ENCODE data around the gene HORMAD1. TPM values are rescaled to one million over a fixed set of nuclear protein-coding genes. Genes with fewer than 3 reads are reported as not detected.

Gene HORMAD1
- total and polyA plus RNA-seq, 2 donors (not counting 1 experiment from before 2014, with no cell fraction given) = 0.94 to 2.1 TPM

- H3K79me2 ChIP-seq (ENCODE audit: control insufficient read depth, insufficient read depth, low read length) = peaks cover 21% of the 10 kb centered on the region
- ChIA-PET CTCF (interaction anchor here (0.9 to 1.1 kb wide), 2 partner anchors 9 to 328 kb away, joined by 3 to 4 read pairs; no protein-coding TSS in a partner anchor), POLR2A (interaction anchor here (0.8 kb wide), 1 partner anchor 20 kb away, joined by 5 read pairs; no protein-coding TSS in a partner anchor)
- peak; percentile 24 for ATAC-seq (ENCODE audit: low read depth)
- Mint-ChIP-seq H3K27ac (peak overlapping the region; percentile 47), H3K9me3 (ENCODE audit: insufficient read depth) (no peaks in the 10 kb centered on the region), H3K4me3 (peak overlapping the region; percentile 28), H3K27me3 (no peaks in the 10 kb centered on the region), H3K4me1 (peaks cover 17% of the 10 kb centered on the region)
- peak overlapping the region in 1 of 2 donors; percentile 50 for H3K27ac ChIP-seq (ENCODE audit: low read length in 2 of 2)
- no peaks in the 10 kb centered on the region for H4K20me1 ChIP-seq (ENCODE audit: control insufficient read depth, insufficient read depth, low read length, poor library complexity, severe bottlenecking)
- H3K9me3 ChIP-seq (ENCODE audit: control extremely low read depth in 1 of 3, control insufficient read depth in 2 of 3, insufficient read depth in 1 of 3, low read length in 2 of 3) = no peaks in the 10 kb centered on the region
- peak overlapping the region; percentile 56 for H3K4me2 ChIP-seq (replicated peaks; ENCODE audit: low read depth, low read length, poor library complexity, severe bottlenecking)
- 0% methylated on average over 1 of the region's 1 CpG for WGBS (ENCODE audit: insufficient coverage)
- no peak overlapping the region for H3K9ac ChIP-seq (ENCODE audit: low read length)
- peak; percentile 38 for DNase-seq
- peaks cover 10 to 11% of the 10 kb centered on the region in 2 donors for H3K4me1 ChIP-seq (ENCODE audit: control insufficient read depth in 2 of 2, insufficient read depth in 2 of 2, low read length in 2 of 2)
- H3K36me3 ChIP-seq (replicated peaks in 1 of 2; ENCODE audit: control extremely low read depth in 1 of 2, control insufficient read depth in 1 of 2, extremely low read depth in 1 of 2, insufficient read depth in 2 of 2, low read length in 1 of 2) = peaks cover 3 to 12% of the 10 kb centered on the region in 2 experiments
- TF ChIP-seq EZH2 (IDR thresholded peaks at IDR 0.05; ENCODE audit: borderline replicate concordance, insufficient read depth, low read depth, low read length, poor library complexity, severe bottlenecking) = no peak
- no peak for TF ChIP-seq CTCF (IDR thresholded peaks at IDR 0.05)
- H3K4me3 ChIP-seq (ENCODE audit: control extremely low read depth in 1 of 5, extremely low read depth in 1 of 5, insufficient read depth in 1 of 5, low read depth in 2 of 5, low read length in 4 of 5) = no peak overlapping the region
- no peaks in the 10 kb centered on the region for H3K27me3 ChIP-seq (replicated peaks in 1 of 4; ENCODE audit: control extremely low read depth in 1 of 4, control insufficient read depth in 3 of 4, insufficient read depth in 4 of 4, low read length in 3 of 4)
- intact Hi-C loops (cut with micrococcal nuclease) = no loop called here
- H2AFZ ChIP-seq (ENCODE audit: insufficient read depth, low read depth, low read length, poor library complexity, severe bottlenecking) = no peak overlapping the region
Observed at GRCh38 chr1:150683914-150684313, 36.8 kb downstream of the HORMAD1 start.

- Histone ChIP-seq H3K4me2 (replicated peaks; ENCODE audit: low read depth, low read length, poor library complexity, severe bottlenecking) (no peak overlapping the region), H3K4me1 (ENCODE audit: control insufficient read depth in 2 of 2, insufficient read depth in 2 of 2, low read length in 2 of 2) (peaks cover 5% of the 10 kb centered on the region in 2 donors), H3K9ac (ENCODE audit: low read length) (no peak overlapping the region), H2AFZ (ENCODE audit: insufficient read depth, low read depth, low read length, poor library complexity, severe bottlenecking) (no peak overlapping the region), H3K79me2 (ENCODE audit: control insufficient read depth, insufficient read depth, low read length) (peaks cover 43% of the 10 kb centered on the region), H3K4me3 (ENCODE audit: control extremely low read depth in 1 of 5, extremely low read depth in 1 of 5, insufficient read depth in 1 of 5, low read depth in 2 of 5, low read length in 4 of 5) (no peak overlapping the region), H3K9me3 (ENCODE audit: control extremely low read depth in 1 of 3, control insufficient read depth in 2 of 3, insufficient read depth in 1 of 3, low read length in 2 of 3) (no peaks in the 10 kb centered on the region), H4K20me1 (ENCODE audit: control insufficient read depth, insufficient read depth, low read length, poor library complexity, severe bottlenecking) (no peaks in the 10 kb centered on the region), H3K27me3 (replicated peaks in 1 of 4; ENCODE audit: control extremely low read depth in 1 of 4, control insufficient read depth in 3 of 4, insufficient read depth in 4 of 4, low read length in 3 of 4) (no peaks in the 10 kb centered on the region), H3K36me3 (replicated peaks in 1 of 2; ENCODE audit: control extremely low read depth in 1 of 2, control insufficient read depth in 1 of 2, extremely low read depth in 1 of 2, insufficient read depth in 2 of 2, low read length in 1 of 2) (peaks cover 0 to 4% of the 10 kb centered on the region in 2 experiments), H3K27ac (ENCODE audit: low read length in 2 of 2) (no peak overlapping the region)
- H3K27ac Mint-ChIP-seq = no peak overlapping the region
- ATAC-seq (ENCODE audit: low read depth) (no peak), DNase-seq (no peak)
- POLR2A ChIA-PET = no interaction called here
- CTCF ChIA-PET = no interaction called here
- TF ChIP-seq CTCF (IDR thresholded peaks at IDR 0.05) (no peak), EZH2 (IDR thresholded peaks at IDR 0.05; ENCODE audit: borderline replicate concordance, insufficient read depth, low read depth, low read length, poor library complexity, severe bottlenecking) (no peak)
- H3K9me3 Mint-ChIP-seq (ENCODE audit: insufficient read depth) = no peaks in the 10 kb centered on the region
- WGBS (ENCODE audit: insufficient coverage) = no CpG with 5 or more reads among the region's 1 CpG
- H3K27me3 Mint-ChIP-seq = no peaks in the 10 kb centered on the region
- peaks cover 9% of the 10 kb centered on the region for H3K4me1 Mint-ChIP-seq
- intact Hi-C loops (cut with micrococcal nuclease) = no loop called here
- H3K4me3 Mint-ChIP-seq = no peak overlapping the region
Observed at GRCh38 chr1:150678988-150679387, 41.7 kb downstream of the HORMAD1 start.

Measured in B cell (primary cell).